Activated CD4-positive, alpha-beta T cell treated with anti-CD3 and anti-CD28 coated beads, Interleukin-2, amount 10 ng/mL, durations not matched to agents 7 days and 5 days (primary cell): ENCODE data around the gene TTC39A. TPM values are rescaled to one million over a fixed set of nuclear protein-coding genes. Genes with fewer than 3 reads are reported as not detected.

Source experiments
- CTCF ChIA-PET: fragments of 350-600 bp; sonication (Branson Sonifier 250); formaldehyde crosslinking; loops from one replicate; lab custom pipeline; 2021; ENCODE audit warnings: antibody characterized with exemption; lab: Charles Lee
- POLR2A ChIA-PET: fragments of 350-600 bp; sonication (Branson Sonifier 250); formaldehyde crosslinking; loops from one replicate; lab custom pipeline; 2021; ENCODE audit warnings: antibody characterized with exemption; lab: Charles Lee
- DNase-seq: peaks from one replicate; pipeline ENCODE4 v3.0.0-alpha.2; 2020
- H3K27ac Mint-ChIP-seq: one replicate; pipeline ENCODE4 v1.8.0; 2021; ENCODE audit warnings: mild to moderate bottlenecking, moderate library complexity, mixed read lengths
- H3K27me3 Mint-ChIP-seq: one replicate; pipeline ENCODE4 v1.8.0; 2021; ENCODE audit warnings: mixed read lengths
- H3K36me3 Mint-ChIP-seq: one replicate; pipeline ENCODE4 v1.8.0; 2021; ENCODE audit warnings: low read depth, mixed read lengths
- H3K4me1 Mint-ChIP-seq: one replicate; pipeline ENCODE4 v1.8.0; 2021; ENCODE audit warnings: mixed read lengths
- H3K4me3 Mint-ChIP-seq: one replicate; pipeline ENCODE4 v1.8.0; 2021; ENCODE audit warnings: mild to moderate bottlenecking, moderate library complexity, mixed read lengths
- H3K9me3 Mint-ChIP-seq: one replicate; pipeline ENCODE4 v1.8.0; 2021; ENCODE audit warnings: mixed read lengths
- total RNA-seq, 2 experiments: library from RNA; stranded (reverse); gene quantifications; one replicate each; pipeline ENCODE4 v1.2.3, GENCODE V29; 2021

The TTC39A gene
- total RNA-seq, 2 experiments from 2014 or later: not detected

DNA sequence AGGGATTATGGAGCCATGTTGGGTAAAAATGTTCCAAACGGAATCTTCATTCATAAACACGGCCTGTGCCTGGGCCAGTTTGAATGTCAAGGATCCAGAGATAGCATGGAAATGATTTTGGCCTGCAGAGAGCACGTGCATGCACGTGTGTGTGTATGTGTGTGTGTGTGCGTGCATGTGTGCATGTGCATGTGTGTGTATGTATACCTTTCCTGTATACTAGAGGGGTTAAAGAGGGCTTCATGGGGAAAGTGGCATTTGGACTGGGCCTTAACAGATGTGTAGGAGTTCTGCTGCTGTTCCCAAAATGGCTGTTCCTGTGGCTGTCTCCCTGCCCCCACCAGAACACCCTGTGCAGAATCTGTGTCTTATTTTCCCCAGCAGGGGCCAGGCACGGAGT lies 21.7 kb downstream of the TTC39A start:
- ChIA-PET CTCF (interaction anchor here (0.7 kb wide), 1 partner anchor 12 kb away, joined by 3 read pairs; no protein-coding TSS in a partner anchor), POLR2A (no interaction called here)
- H3K27me3 Mint-ChIP-seq: no peaks in the 10 kb centered on the region
- H3K27ac Mint-ChIP-seq: no peak overlapping the region
- peaks cover 3% of the 10 kb centered on the region for H3K4me1 Mint-ChIP-seq
- H3K9me3 Mint-ChIP-seq: no peaks in the 10 kb centered on the region
- H3K36me3 Mint-ChIP-seq: no peaks in the 10 kb centered on the region
- H3K4me3 Mint-ChIP-seq: no peak overlapping the region
- no peak for DNase-seq

DNA sequence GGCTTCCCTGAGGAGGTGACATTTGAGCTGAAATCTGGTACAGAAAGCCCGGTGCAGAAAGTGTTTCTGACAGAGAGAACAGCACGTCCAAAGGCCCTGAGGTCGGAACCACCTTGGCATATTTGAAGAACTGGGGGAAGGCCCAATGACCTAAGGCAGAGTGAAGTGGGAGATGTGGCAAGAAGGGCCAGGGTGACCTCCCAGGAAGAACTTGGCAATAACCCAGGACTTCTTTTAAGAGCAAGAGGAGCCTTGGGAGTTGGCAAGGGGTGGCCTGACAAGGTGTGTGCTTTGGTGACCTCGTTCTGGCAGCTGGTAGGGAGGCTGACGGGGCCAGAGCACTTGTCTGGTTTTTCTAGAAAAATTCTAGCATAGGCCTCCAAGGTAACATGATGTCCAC lies 23.4 kb downstream of the TTC39A start:
- H3K36me3 Mint-ChIP-seq: no peaks in the 10 kb centered on the region
- no peaks in the 10 kb centered on the region for H3K9me3 Mint-ChIP-seq
- H3K27me3 Mint-ChIP-seq: no peaks in the 10 kb centered on the region
- no peak for DNase-seq
- no peak overlapping the region for H3K27ac Mint-ChIP-seq
- ChIA-PET CTCF (interaction anchor here (2.3 kb wide), 1 partner anchor 10 kb away, joined by 8 read pairs; no protein-coding TSS in a partner anchor), POLR2A (no interaction called here)
- no peaks in the 10 kb centered on the region for H3K4me1 Mint-ChIP-seq
- no peak overlapping the region for H3K4me3 Mint-ChIP-seq

DNA sequence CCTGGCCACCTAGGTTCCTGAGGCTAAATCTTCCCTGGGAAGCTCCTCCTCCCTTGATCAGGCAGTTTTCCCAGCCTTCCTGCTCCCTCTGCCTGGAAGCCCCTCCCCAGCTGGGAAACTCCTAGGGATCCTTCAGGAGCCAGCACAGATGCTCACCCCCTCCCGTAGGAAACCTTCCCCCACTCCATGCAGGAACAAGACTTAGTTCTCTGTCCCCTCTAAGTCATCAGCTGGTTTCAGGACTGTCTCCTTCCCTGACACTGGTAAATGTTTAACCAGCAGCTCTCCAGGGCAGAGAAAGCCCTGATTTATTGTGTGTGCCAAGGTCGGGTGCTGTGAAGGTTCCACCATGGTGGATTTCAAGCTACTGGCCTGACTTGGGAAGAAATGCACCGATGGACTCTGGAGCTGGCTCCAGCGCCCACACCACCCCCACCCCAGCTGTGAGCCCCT lies 25.0 kb downstream of the TTC39A start:
- Mint-ChIP-seq H3K4me1 (no peaks in the 10 kb centered on the region), H3K36me3 (no peaks in the 10 kb centered on the region), H3K9me3 (no peaks in the 10 kb centered on the region), H3K27me3 (no peaks in the 10 kb centered on the region), H3K4me3 (no peak overlapping the region), H3K27ac (no peak overlapping the region)
- ChIA-PET POLR2A (no interaction called here), CTCF (interaction anchor here (0.6 to 2.3 kb wide), 6 partner anchors 8 to 257 kb away, joined by 3 to 8 read pairs (median 3); no protein-coding TSS in a partner anchor)
- DNase-seq: no peak

- CTCF ChIA-PET: interaction anchor here (1.5 kb wide), 1 partner anchor 113 kb away, joined by 3 read pairs; no protein-coding TSS in a partner anchor
- Mint-ChIP-seq H3K9me3 (no peaks in the 10 kb centered on the region), H3K27ac (no peak overlapping the region), H3K4me3 (no peak overlapping the region), H3K36me3 (no peaks in the 10 kb centered on the region), H3K27me3 (no peaks in the 10 kb centered on the region), H3K4me1 (no peaks in the 10 kb centered on the region)
- DNase-seq: no peak
- POLR2A ChIA-PET: no interaction called here
Observed at GRCh38 chr1:51304360-51304759, 26.0 kb downstream of the TTC39A start.

- no peaks in the 10 kb centered on the region for H3K4me1 Mint-ChIP-seq
- DNase-seq: no peak
- no peaks in the 10 kb centered on the region for H3K9me3 Mint-ChIP-seq
- no peak overlapping the region for H3K27ac Mint-ChIP-seq
- no peak overlapping the region for H3K4me3 Mint-ChIP-seq
- ChIA-PET POLR2A (no interaction called here), CTCF (no interaction called here)
- no peaks in the 10 kb centered on the region for H3K27me3 Mint-ChIP-seq
- no peaks in the 10 kb centered on the region for H3K36me3 Mint-ChIP-seq
Observed at GRCh38 chr1:51303751-51304251, 26.6 kb downstream of the TTC39A start.

- no peak overlapping the region for H3K27ac Mint-ChIP-seq
- no peak overlapping the region for H3K4me3 Mint-ChIP-seq
- no peaks in the 10 kb centered on the region for H3K4me1 Mint-ChIP-seq
- no peaks in the 10 kb centered on the region for H3K36me3 Mint-ChIP-seq
- H3K9me3 Mint-ChIP-seq: no peaks in the 10 kb centered on the region
- no peaks in the 10 kb centered on the region for H3K27me3 Mint-ChIP-seq
- ChIA-PET POLR2A (no interaction called here), CTCF (no interaction called here)
- no peak for DNase-seq
Observed at GRCh38 chr1:51303315-51303714, 27.0 kb downstream of the TTC39A start.

DNA sequence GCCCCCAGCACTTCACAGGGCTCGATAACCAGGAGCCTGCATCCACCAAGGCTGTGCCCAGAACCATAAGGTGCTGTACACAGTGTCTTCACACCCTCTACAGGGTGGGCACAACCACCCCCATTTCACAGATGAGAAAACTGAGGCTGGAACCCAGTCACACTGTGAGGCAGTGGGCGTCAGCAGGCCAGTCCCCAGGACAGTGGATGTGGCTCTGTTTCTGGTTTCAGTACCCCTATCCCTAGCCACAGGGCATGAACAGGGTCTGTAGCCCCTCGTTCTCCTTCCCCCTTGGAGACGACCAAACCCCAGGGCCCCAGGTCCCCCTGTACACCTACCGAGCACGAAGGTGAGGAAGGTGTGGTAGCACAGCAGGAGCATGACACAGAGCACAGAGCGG lies 27.6 kb downstream of the TTC39A start:
- no peaks in the 10 kb centered on the region for H3K36me3 Mint-ChIP-seq
- H3K9me3 Mint-ChIP-seq: no peaks in the 10 kb centered on the region
- ChIA-PET CTCF (no interaction called here), POLR2A (no interaction called here)
- DNase-seq: no peak
- H3K27ac Mint-ChIP-seq: no peak overlapping the region
- no peak overlapping the region for H3K4me3 Mint-ChIP-seq
- H3K4me1 Mint-ChIP-seq: peaks cover 2% of the 10 kb centered on the region
- no peaks in the 10 kb centered on the region for H3K27me3 Mint-ChIP-seq

- H3K27ac Mint-ChIP-seq: no peak overlapping the region
- H3K36me3 Mint-ChIP-seq: no peaks in the 10 kb centered on the region
- POLR2A ChIA-PET: no interaction called here
- H3K4me3 Mint-ChIP-seq: no peak overlapping the region
- CTCF ChIA-PET: interaction anchor here (1.0 kb wide), 1 partner anchor 10 kb away, joined by 4 read pairs; no protein-coding TSS in a partner anchor
- no peaks in the 10 kb centered on the region for H3K9me3 Mint-ChIP-seq
- DNase-seq: no peak
- H3K27me3 Mint-ChIP-seq: no peaks in the 10 kb centered on the region
- H3K4me1 Mint-ChIP-seq: peaks cover 6% of the 10 kb centered on the region
Observed at GRCh38 chr1:51302270-51302669, 28.1 kb downstream of the TTC39A start.

GRCh38 chr1:51301844-51302162 lies 28.6 kb downstream of the TTC39A start:
- CTCF ChIA-PET: interaction anchor here (1.0 kb wide), 1 partner anchor 10 kb away, joined by 4 read pairs; no protein-coding TSS in a partner anchor

GRCh38 chr1:51301152-51301843 lies 29.1 kb downstream of the TTC39A start:
- no peaks in the 10 kb centered on the region for H3K27me3 Mint-ChIP-seq
- H3K4me3 Mint-ChIP-seq: no peak overlapping the region
- CTCF ChIA-PET: interaction anchor here (1.0 kb wide), 1 partner anchor 11 kb away, joined by 4 read pairs; no protein-coding TSS in a partner anchor
- POLR2A ChIA-PET: no interaction called here
- no peak overlapping the region for H3K27ac Mint-ChIP-seq
- H3K9me3 Mint-ChIP-seq: no peaks in the 10 kb centered on the region
- DNase-seq: no peak
- H3K4me1 Mint-ChIP-seq: peaks cover 14% of the 10 kb centered on the region
- no peaks in the 10 kb centered on the region for H3K36me3 Mint-ChIP-seq

More at GRCh38 chr1:51301844-51302162, 28.6 kb downstream of the TTC39A start:
- no peak overlapping the region for H3K27ac Mint-ChIP-seq
- no peak for DNase-seq
- H3K4me1 Mint-ChIP-seq: peaks cover 9% of the 10 kb centered on the region
- H3K4me3 Mint-ChIP-seq: no peak overlapping the region
- H3K36me3 Mint-ChIP-seq: no peaks in the 10 kb centered on the region
- H3K27me3 Mint-ChIP-seq: no peaks in the 10 kb centered on the region
- H3K9me3 Mint-ChIP-seq: no peaks in the 10 kb centered on the region
- POLR2A ChIA-PET: no interaction called here

DNA sequence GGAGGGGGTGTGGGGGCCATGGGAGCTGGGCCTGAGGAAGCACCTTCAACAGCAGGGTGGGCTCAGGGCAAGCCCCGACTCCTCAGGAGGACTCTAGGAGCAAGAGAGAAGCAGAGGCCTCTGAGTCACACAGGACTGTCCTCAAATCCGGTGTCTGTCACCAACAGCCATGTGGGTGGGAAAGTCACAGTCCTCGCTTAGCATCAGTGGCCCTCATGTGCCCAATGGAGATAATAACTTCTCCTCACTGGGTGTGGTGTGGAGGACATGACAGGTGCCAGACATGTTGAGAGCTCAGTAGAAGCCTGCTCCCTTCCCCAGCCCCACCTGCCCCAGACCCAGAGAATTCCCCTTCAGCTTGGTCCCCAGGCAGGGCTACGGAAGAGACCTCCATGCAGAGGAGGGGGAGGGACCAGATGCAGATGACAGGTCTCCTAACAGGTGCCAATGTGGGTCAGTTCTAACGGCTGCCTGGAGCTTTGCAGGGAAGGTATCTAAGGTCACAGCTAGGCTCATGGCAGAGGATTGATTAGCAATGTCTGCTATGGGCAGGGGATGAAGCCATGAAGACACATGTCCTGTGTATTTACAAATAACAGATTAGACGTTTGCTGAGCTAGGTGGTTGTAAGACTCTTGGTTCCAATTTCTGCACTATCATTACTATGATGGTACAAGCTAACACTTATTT lies 30.2 kb downstream of the TTC39A start:
- no peak overlapping the region for H3K4me3 Mint-ChIP-seq
- CTCF ChIA-PET: no interaction called here
- H3K36me3 Mint-ChIP-seq: no peaks in the 10 kb centered on the region
- no peaks in the 10 kb centered on the region for H3K27me3 Mint-ChIP-seq
- POLR2A ChIA-PET: no interaction called here
- H3K4me1 Mint-ChIP-seq: peaks cover 22% of the 10 kb centered on the region
- no peaks in the 10 kb centered on the region for H3K9me3 Mint-ChIP-seq
- no peak for DNase-seq
- no peak overlapping the region for H3K27ac Mint-ChIP-seq

DNA sequence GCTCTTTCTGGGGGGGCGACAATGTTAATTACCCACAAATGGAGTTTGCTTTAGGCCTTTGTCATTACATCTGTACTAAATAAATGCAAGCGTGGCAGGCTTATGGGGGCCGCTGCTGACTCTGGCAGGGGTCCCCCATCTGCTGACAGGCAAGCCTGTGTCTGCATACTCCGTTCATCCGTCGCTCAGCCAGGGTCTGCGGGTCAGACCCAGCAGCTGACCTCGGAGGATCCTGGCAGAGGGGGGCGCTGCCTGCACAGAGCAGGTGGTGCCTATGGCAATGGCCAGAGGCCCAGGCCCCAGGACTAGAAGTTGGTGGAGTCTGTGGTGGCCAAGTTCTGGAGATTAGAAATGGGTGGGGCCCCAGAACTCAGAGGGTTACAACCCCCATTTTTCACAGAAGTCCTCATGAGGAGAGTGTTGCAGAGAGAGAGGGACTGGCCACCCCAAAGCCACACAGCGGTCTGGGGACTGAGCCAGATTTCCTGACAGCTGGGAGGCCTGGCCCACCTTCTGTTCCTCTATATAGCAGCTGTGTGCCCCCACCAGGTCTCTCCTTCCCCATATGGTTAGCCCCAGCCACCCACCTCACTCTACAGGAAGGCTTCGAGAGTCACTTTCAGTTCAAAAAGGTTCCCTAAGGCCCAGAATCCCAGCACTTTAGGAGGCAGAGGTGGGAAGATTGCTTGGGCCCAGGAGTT lies 31.0 kb downstream of the TTC39A start:
- DNase-seq: no peak
- H3K4me1 Mint-ChIP-seq: peaks cover 28% of the 10 kb centered on the region
- H3K9me3 Mint-ChIP-seq: no peaks in the 10 kb centered on the region
- ChIA-PET POLR2A (no interaction called here), CTCF (no interaction called here)
- H3K27ac Mint-ChIP-seq: no peak overlapping the region
- H3K27me3 Mint-ChIP-seq: no peaks in the 10 kb centered on the region
- no peaks in the 10 kb centered on the region for H3K36me3 Mint-ChIP-seq
- no peak overlapping the region for H3K4me3 Mint-ChIP-seq

DNA sequence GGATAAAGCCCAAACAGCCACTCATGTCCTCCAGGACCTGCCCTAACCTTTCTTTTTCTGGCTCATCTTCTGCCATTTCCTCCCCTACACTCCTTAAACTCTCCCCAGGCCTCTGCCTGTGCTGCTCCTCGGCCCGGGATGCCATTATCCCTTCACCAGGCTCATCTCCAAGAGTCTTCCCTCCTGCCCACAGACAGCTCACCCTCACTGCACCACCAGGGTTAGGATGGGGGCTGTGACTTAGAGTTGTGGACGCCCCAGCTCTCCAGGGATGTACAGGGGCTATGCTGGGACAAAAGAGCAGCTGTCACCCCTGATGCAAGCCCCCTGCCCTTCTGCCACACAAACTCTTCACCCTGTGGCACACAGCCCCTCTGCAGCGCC lies 32.0 kb downstream of the TTC39A start:
- Mint-ChIP-seq H3K4me3 (no peak overlapping the region), H3K9me3 (no peaks in the 10 kb centered on the region), H3K36me3 (no peaks in the 10 kb centered on the region), H3K27me3 (no peaks in the 10 kb centered on the region), H3K4me1 (peaks cover 28% of the 10 kb centered on the region), H3K27ac (no peak overlapping the region)
- ChIA-PET CTCF (no interaction called here), POLR2A (interaction anchor here (0.5 kb wide), 1 partner anchor 52 kb away, joined by 4 read pairs; no protein-coding TSS in a partner anchor)
- no peak for DNase-seq
